HG02852 (cell line): ENCODE measurements around the gene IDS.
"Not testable (repeated sequence)": the region's sequence is repeated elsewhere in the genome, so short reads cannot be mapped to it uniquely, and the experiment has no call there.

Experiments used
- ATAC-seq: cut with Tn5 transposase; IDR thresholded peaks from one replicate; pipeline ENCODE4 v1.9.1; 2021; ENCODE audit warnings: mild to moderate bottlenecking, moderate library complexity; ENCODE audit not compliant: unreplicated experiment

IDS gene, protein sequence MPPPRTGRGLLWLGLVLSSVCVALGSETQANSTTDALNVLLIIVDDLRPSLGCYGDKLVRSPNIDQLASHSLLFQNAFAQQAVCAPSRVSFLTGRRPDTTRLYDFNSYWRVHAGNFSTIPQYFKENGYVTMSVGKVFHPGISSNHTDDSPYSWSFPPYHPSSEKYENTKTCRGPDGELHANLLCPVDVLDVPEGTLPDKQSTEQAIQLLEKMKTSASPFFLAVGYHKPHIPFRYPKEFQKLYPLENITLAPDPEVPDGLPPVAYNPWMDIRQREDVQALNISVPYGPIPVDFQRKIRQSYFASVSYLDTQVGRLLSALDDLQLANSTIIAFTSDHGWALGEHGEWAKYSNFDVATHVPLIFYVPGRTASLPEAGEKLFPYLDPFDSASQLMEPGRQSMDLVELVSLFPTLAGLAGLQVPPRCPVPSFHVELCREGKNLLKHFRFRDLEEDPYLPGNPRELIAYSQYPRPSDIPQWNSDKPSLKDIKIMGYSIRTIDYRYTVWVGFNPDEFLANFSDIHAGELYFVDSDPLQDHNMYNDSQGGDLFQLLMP

DNA sequence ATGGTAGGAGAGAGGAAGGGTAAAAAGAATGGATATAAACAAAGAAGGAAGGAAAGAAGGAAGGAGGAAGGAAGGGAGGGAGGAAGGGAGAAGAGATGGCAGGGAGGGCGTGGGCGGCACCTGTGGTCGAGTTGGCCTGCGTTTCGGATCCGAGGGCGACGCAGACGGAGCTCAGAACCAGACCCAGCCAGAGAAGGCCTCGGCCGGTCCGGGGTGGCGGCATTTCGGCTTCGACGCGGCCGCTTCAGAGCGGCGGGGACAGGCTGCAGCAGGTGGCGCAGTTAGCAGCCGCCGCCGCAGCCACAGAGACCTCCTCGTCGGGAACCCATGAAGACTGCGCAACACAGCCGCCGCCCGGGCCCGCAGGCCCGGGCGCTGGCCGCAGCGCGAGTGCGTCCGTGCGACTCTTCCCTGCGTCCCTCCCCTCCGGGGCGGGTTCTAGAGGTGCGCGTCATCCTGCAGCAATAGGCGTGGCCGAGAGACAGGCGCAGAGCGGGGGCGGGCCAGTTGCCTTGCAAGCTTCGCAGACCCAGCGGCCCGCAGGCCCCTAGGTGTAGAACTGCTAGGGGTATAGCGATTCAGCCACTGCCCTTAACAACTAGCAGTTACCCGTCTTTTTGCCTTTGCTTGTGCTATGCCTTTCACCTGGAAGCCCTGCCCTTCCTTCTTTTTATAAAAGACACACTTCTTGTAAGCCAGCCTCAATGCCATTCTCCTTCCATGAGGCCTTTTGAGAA is at the start of gene IDS:
Gene IDS (minus strand): TSS at position 392 of the 737 bp plus-strand sequence. CDS start 169 bp downstream, at position 223.
- peak; percentile 68 for ATAC-seq

GRCh38 chrX:149551939-149552248 is 46.8 kb upstream of the IDS start:
- ATAC-seq = not testable (repeated sequence)

DNA sequence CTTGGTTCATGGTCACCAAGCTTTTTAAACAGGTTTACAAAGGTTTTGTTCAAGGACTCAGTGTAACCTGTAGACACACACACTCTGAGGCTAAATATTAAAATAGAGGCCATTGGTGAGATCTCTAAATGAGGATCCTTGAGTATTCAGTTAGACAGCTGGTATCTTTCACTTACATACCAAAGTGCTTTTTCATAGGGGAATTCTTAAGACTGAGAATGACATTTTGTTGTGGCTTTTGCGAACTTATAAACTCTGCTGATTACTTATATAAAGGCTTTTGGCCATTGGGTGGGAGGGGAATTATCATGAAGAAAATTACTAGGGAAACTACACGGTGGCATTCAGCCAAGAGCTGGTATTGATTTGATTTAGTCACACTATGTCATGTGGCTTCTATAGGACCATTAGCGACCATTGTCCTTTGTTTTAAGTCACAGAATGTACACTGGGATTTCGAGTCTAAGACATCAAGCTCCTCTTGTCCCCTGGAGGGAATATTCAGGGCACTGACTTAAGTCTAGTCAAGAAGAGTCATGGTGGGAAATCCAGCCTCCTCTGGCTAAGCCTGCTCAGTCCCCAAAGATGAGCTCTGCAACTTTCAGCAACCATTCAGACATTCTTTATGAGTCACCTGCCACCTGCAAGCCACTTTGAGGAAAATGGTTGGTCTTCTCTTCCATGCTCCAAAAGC is 46.3 kb upstream of the IDS start:
- peak; percentile 52 for ATAC-seq

DNA sequence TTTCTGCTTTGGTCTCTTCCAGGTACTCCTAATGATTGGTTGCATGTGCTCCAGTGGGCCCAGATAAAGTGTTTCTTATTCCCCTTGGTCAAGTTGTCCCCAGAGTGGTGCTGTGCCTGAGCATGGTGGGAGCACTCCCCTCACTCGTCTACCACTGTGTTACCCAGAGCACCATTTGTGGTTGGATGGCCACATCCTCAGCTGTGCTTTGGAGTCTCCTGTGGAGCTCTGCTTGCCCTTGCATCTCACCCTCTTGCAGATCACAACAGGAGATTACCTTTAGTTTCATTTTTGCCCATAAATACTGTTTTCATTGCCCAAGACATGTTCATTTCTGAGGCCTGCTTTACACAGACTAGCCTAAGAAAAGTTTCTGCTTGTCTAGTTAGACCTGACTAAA is 45.3 kb upstream of the IDS start:
- not testable (repeated sequence) for ATAC-seq

GRCh38 chrX:149549701-149550100 is 44.6 kb upstream of the IDS start, which contains the start of gene HSFX3:
Gene HSFX3, minus strand, starts transcription at chrX:149549924. Its CDS starts 72 bp downstream, at chrX:149549852.
- not testable (repeated sequence) for ATAC-seq

- not testable (repeated sequence) for ATAC-seq
These were observed 42.7 kb upstream of the IDS start for GRCh38 chrX:149547782-149548181.

- not testable (repeated sequence) for ATAC-seq
These were observed 41.9 kb upstream of the IDS start for GRCh38 chrX:149546962-149547361.

- ATAC-seq = not testable (repeated sequence)
These were observed 40.7 kb upstream of the IDS start for GRCh38 chrX:149545545-149546543.

DNA sequence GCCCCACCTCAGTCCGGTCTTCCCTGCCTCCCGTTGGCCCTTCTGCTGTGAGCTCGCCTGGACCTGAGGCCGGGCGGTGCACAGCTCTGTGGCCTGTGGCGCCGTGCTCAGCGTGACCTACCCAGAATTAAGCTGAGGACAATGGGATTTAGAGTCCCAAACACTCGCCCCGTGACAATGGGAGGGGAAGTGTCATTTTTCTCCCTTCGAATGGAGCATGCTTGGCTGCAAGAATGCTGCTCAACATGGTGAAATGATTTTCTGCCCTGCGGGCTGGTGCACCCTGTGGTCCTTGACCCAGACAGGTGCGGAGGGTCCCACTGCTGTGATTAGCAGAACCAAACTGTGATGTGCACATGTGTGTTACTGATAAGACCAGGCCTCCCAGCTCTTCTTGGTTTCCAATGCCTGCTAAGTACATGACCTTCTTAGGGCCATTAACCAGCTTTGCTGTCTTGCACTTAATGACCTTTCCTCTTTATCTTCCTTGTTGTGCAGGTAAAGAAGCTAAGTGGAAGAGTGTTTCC is 36.5 kb upstream of the IDS start:
- no peak for ATAC-seq

- ATAC-seq = peak; percentile 77
These were observed 35.8 kb upstream of the IDS start, which contains the start of gene EOLA1 for GRCh38 chrX:149540621-149541520. Gene EOLA1, plus strand, starts transcription at chrX:149541012. Its CDS starts 4,619 bp downstream, at chrX:149545631.

- peak; percentile 4 for ATAC-seq
These were observed 35.1 kb upstream of the IDS start for GRCh38 chrX:149540131-149540620.

- peak; percentile 41 for ATAC-seq
These were observed 34.4 kb upstream of the IDS start for GRCh38 chrX:149539283-149540130.

- not testable (repeated sequence) for ATAC-seq
These were observed 32.4 kb upstream of the IDS start for GRCh38 chrX:149537474-149537873.

- not testable (repeated sequence) for ATAC-seq
These were observed 30.0 kb upstream of the IDS start for GRCh38 chrX:149534926-149535602.

DNA sequence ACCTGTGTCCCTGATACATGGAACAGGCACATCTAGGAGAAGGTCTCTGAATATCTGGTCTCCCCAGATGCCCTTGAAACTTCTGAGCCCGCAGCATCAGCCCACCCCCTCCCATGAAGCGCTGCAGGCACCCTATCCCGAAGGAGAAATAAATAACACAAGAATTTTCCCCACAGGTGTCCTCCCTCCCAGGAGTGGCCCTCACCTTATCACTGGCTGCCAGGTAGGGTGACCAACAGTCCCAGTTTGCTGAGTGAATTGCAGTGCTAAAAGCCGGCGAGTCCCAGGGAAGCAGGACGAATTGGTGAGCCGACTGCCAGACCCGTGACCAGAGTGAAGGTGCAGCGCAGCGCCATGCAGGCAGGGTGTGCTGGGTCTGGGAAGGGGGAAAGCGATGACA is 28.9 kb upstream of the IDS start:
- not testable (repeated sequence) for ATAC-seq

GRCh38 chrX:149532868-149533267 is 27.8 kb upstream of the IDS start:
- ATAC-seq = not testable (repeated sequence)

- ATAC-seq = peak; percentile 66
These were observed 26.5 kb upstream of the IDS start for GRCh38 chrX:149531599-149531998.
